Urinary bladder (tissue), 4 donors: ENCODE data around the gene ANKAR. TPM values are rescaled to one million over a fixed set of nuclear protein-coding genes. Genes with fewer than 3 reads are reported as not detected.
"Not testable (repeated sequence)": the region's sequence is repeated elsewhere in the genome, so short reads cannot be mapped to it uniquely, and the experiment has no call there.

Experiments
- DNase-seq: peaks from one replicate; pipeline ENCODE4 v3.0.0-alpha.2; 2015; ENCODE audit errors: extremely low spot score
- H3K27ac ChIP-seq: one replicate; pipeline ENCODE4 v1.5.1; 2013; ENCODE audit warnings: low read depth, mild to moderate bottlenecking, moderate library complexity
- H3K36me3 ChIP-seq: one replicate; pipeline ENCODE4 v1.6.1; 2013; ENCODE audit warnings: mild to moderate bottlenecking, moderate library complexity; ENCODE audit not compliant: insufficient read depth
- H3K4me1 ChIP-seq: one replicate; pipeline ENCODE4 v1.6.1; 2013; ENCODE audit warnings: mild to moderate bottlenecking, moderate library complexity; ENCODE audit not compliant: insufficient read depth
- H3K4me3 ChIP-seq: one replicate; pipeline ENCODE4 v1.5.1; 2013; ENCODE audit warnings: low read depth, low read length
- WGBS: extraction: QIAGEN DNeasy Blood & Tissue Kit; methylation state at CpG from one replicate; pipeline ENCODE4 v1.1.7; 2013; 5-methylcytosine and 5-hydroxymethylcytosine counted together
- polyA plus RNA-seq: library from polyadenylated mRNA; stranded (reverse); fragments of 200-250 nt; gene quantifications from one replicate; pipeline ENCODE4 v1.2.3, GENCODE V29; 2013
- total RNA-seq: library from RNA; depleted of rRNA; stranded (reverse); fragments of >200 nt; gene quantifications from one replicate; pipeline ENCODE4 v1.2.3, GENCODE V29; 2014
- donor health status: healthy with polysubstance abuse.
- donor health status: healthy.

The ANKAR gene
- total and polyA plus RNA-seq, 2 donors: 3.8 to 73.8 TPM

GRCh38 chr2:189648846-189649509 lies 25.5 kb upstream of the ANKAR start:
- Histone ChIP-seq H3K36me3 (no peaks in the 10 kb centered on the region), H3K4me1 (no peaks in the 10 kb centered on the region), H3K27ac (no peak overlapping the region), H3K4me3 (no peak overlapping the region)
- WGBS: 38% methylated on average over 1 of the region's 1 CpG
- no peak for DNase-seq

- DNase-seq: no peak
- Histone ChIP-seq H3K4me1 (no peaks in the 10 kb centered on the region), H3K36me3 (no peaks in the 10 kb centered on the region), H3K27ac (no peak overlapping the region), H3K4me3 (no peak overlapping the region)
These were observed 23.2 kb upstream of the ANKAR start for GRCh38 chr2:189651284-189651683.

GRCh38 chr2:189653464-189653863 lies 21.0 kb upstream of the ANKAR start:
- WGBS: 95% methylated on average over 29 of the region's 29 CpGs
- not testable (repeated sequence) for H3K4me3 ChIP-seq, H3K36me3 ChIP-seq, H3K4me1 ChIP-seq, H3K27ac ChIP-seq, DNase-seq

GRCh38 chr2:189654641-189655040 lies 19.8 kb upstream of the ANKAR start:
- Histone ChIP-seq H3K4me3 (no peak overlapping the region), H3K36me3 (no peaks in the 10 kb centered on the region), H3K27ac (no peak overlapping the region), H3K4me1 (no peaks in the 10 kb centered on the region)
- DNase-seq: no peak
- 38% methylated on average over 3 of the region's 3 CpGs for WGBS

- no peaks in the 10 kb centered on the region for H3K36me3 ChIP-seq
- no peak overlapping the region for H3K4me3 ChIP-seq
- 24% methylated on average over 5 of the region's 5 CpGs for WGBS
- DNase-seq: no peak
- H3K4me1 ChIP-seq: peaks cover 3% of the 10 kb centered on the region
- no peak overlapping the region for H3K27ac ChIP-seq
These were observed 16.6 kb upstream of the ANKAR start for GRCh38 chr2:189657867-189658266.

- Histone ChIP-seq H3K4me3 (no peak overlapping the region), H3K27ac (no peak overlapping the region), H3K4me1 (peaks cover 3% of the 10 kb centered on the region), H3K36me3 (no peaks in the 10 kb centered on the region)
- WGBS: 64% methylated on average over 7 of the region's 7 CpGs
- no peak for DNase-seq
These were observed 15.9 kb upstream of the ANKAR start for GRCh38 chr2:189658306-189659212.

GRCh38 chr2:189659734-189660133 lies 14.7 kb upstream of the ANKAR start:
- no peaks in the 10 kb centered on the region for H3K36me3 ChIP-seq
- DNase-seq: no peak
- no peak overlapping the region for H3K27ac ChIP-seq
- peaks cover 3% of the 10 kb centered on the region for H3K4me1 ChIP-seq
- H3K4me3 ChIP-seq: no peak overlapping the region
- WGBS: 61% methylated on average over 2 of the region's 2 CpGs

GRCh38 chr2:189660803-189661147 lies 13.7 kb upstream of the ANKAR start:
- WGBS: 11% methylated on average over 4 of the region's 4 CpGs
- Histone ChIP-seq H3K4me3 (no peak overlapping the region), H3K36me3 (no peaks in the 10 kb centered on the region), H3K4me1 (peaks cover 3% of the 10 kb centered on the region), H3K27ac (no peak overlapping the region)
- DNase-seq: no peak

- H3K4me1 ChIP-seq: peaks cover 3% of the 10 kb centered on the region
- H3K36me3 ChIP-seq: no peaks in the 10 kb centered on the region
- H3K4me3 ChIP-seq: peak within 1 kb of the TSS; percentile 66
- peak within 1 kb of the TSS; percentile 86 for H3K27ac ChIP-seq
- under 1% methylated on average over 46 of the region's 46 CpGs for WGBS
- DNase-seq: peak; percentile 99
These were observed 13.1 kb upstream of the ANKAR start, which contains the start of gene ASNSD1 for GRCh38 chr2:189661148-189661956. TSS of gene ASNSD1 (plus strand) at chr2:189661459. CDS start at chr2:189666133, 4,674 bp downstream.

GRCh38 chr2:189661957-189662321 lies 12.5 kb upstream of the ANKAR start:
- Histone ChIP-seq H3K27ac (no peak overlapping the region), H3K4me1 (peaks cover 3% of the 10 kb centered on the region), H3K36me3 (no peaks in the 10 kb centered on the region), H3K4me3 (peak overlapping the region; percentile 66)
- DNase-seq: no peak
- WGBS: 6% methylated on average over 9 of the region's 9 CpGs

GRCh38 chr2:189662669-189663226 lies 11.7 kb upstream of the ANKAR start:
- Histone ChIP-seq H3K4me3 (peak overlapping the region; percentile 66), H3K27ac (no peak overlapping the region), H3K36me3 (no peaks in the 10 kb centered on the region), H3K4me1 (peaks cover 3% of the 10 kb centered on the region)
- DNase-seq: no peak
- 71% methylated on average over 5 of the region's 5 CpGs for WGBS

GRCh38 chr2:189663319-189663718 lies 11.2 kb upstream of the ANKAR start:
- WGBS: 95% methylated on average over 12 of the region's 12 CpGs
- DNase-seq, H3K4me3 ChIP-seq, H3K27ac ChIP-seq, H3K36me3 ChIP-seq, H3K4me1 ChIP-seq: not testable (repeated sequence)

GRCh38 chr2:189669913-189670312 lies 4.6 kb upstream of the ANKAR start:
- Histone ChIP-seq H3K36me3 (peaks cover 4% of the 10 kb centered on the region), H3K27ac (no peak overlapping the region), H3K4me3 (no peak overlapping the region), H3K4me1 (no peaks in the 10 kb centered on the region)
- 96% methylated on average over 5 of the region's 5 CpGs for WGBS
- no peak for DNase-seq
